Pancreas (tissue), 10 donors: ENCODE measurements around the gene FILIP1L. TPM values are rescaled to one million over a fixed set of nuclear protein-coding genes. Genes with fewer than 3 reads are reported as not detected.

Experiments
- ATAC-seq, 4 donors: fragments of 200-7000 bp; cut with Tn5 transposase; one replicate each; pipeline versions ENCODE4 v1.8.0 to v1.9.1; 2020; ENCODE audit warnings: mild to moderate bottlenecking in 4 of 4, moderate library complexity in 4 of 4
- DNase-seq, 6 donors: peaks; one replicate each; pipeline ENCODE4 v3.0.0-alpha.2; 2020
- FAIRE-seq: peaks from 2 replicates; lab custom pipeline; 2012; peaks lifted over from hg19 to GRCh38; lab: Jason Lieb, UNC
- H3K27ac ChIP-seq, 4 donors: fragments of 200-600 bp; sonication (generic); 1 replicate in 3 of 4; 2 replicates in 1 of 4; pipeline versions ENCODE4 v1.5.0 to v1.8.0; 2020
- H3K27me3 ChIP-seq, 4 donors: fragments of 200-600 bp; one replicate each; pipeline ENCODE4 v1.8.0; 2021
- H3K36me3 ChIP-seq, 3 donors: fragments of 200-600 bp; sonication (generic) in 1 of 3; one replicate each; pipeline versions ENCODE4 v1.5.0 to v1.8.0; 2020 to 2021
- H3K4me1 ChIP-seq, 3 donors: fragments of 200-600 bp; one replicate each; pipeline ENCODE4 v1.8.0; 2021
- H3K4me3 ChIP-seq, 4 donors: fragments of 200-600 bp; sonication (generic) in 2 of 4; one replicate each; pipeline versions ENCODE4 v1.5.0 to v1.8.0; 2020 to 2021
- H3K9me3 ChIP-seq, 4 donors: fragments of 200-600 bp; one replicate each; pipeline ENCODE4 v1.8.0; 2021
- WGBS, 2 donors: extraction: QIAGEN DNeasy Blood & Tissue Kit; methylation state at CpG; one replicate each; pipeline ENCODE4 v1.1.7; 2013; 5-methylcytosine and 5-hydroxymethylcytosine counted together
- intact Hi-C, 3 donors: fragments of 100-400 bp; cut with DNase I; formaldehyde crosslinking; loops; one replicate each; pipeline versions ENCODE4 v1.11.1 to v1.14.2; 2022
- polyA plus RNA-seq, 2 donors: library from polyadenylated mRNA; stranded (reverse); fragments of 200-250 nt; gene quantifications; one replicate each; pipeline ENCODE4 v1.2.3, GENCODE V29; 2013
- total RNA-seq, 6 donors: library from RNA; stranded (reverse); fragmentation: NEBNext Ultra II Directional in 4 of 6; extraction: Animal tissue kit (Norgen Biotek cat#: 25700) in 4 of 6; gene quantifications; one replicate each; pipeline versions ENCODE4 v1.2.1 to v1.2.4, GENCODE V29; 2021 to 2023
- TF ChIP-seq, protein P1 (sequence below), 4 donors: fragments of 200-600 bp; sonication (generic) in 3 of 4; IDR thresholded peaks; one replicate each; pipeline versions ENCODE4 v1.5.0 to v1.8.0; 2021; ENCODE audit warnings: antibody characterized with exemption in 4 of 4
- donor health status: healthy with polysubstance abuse.
- donor health status: DM: no; HTN: no; CAD: no; lungs with moderate emphysema.
- donor health status: DM: no; HTN: no; CAD: no.
- donor health status: control.
- donor health status: control.
- donor health status: Bipolar disorder and iron deficiency.
- donor health status: DM: yes; HTN: yes; CAD: no.
- donor health status: DM: no; HTN: no; CAD: no.
- donor health status: DM: no; HTN: no; CAD: no.
- donor health status: DM: yes; HTN: yes; CAD: no.

Gene FILIP1L
- total and polyA plus RNA-seq, 8 donors: 12.5 to 37.7 (median 15.8) TPM

DNA sequence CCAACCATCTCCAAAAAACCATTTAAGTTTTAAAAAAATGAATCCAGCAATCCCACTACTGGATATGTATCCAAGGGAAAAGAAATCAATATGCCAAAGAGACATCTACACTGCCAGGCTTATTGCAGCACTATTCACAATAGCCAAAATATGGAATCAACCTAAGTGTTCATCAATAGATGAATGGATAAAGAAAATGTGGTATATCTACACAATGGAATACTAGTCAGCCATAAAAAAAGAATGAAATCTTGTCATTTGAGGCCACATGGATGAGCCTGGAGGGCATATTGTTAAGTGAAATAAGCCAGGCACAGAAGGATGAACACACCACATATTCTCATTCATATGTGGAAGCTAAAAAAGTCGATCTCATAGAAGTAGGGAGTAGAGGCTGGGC lies 136.1 kb downstream of the FILIP1L start:
- H3K27me3 ChIP-seq: no peaks in the 10 kb centered on the region
- no peak for ATAC-seq
- no peak for FAIRE-seq

DNA sequence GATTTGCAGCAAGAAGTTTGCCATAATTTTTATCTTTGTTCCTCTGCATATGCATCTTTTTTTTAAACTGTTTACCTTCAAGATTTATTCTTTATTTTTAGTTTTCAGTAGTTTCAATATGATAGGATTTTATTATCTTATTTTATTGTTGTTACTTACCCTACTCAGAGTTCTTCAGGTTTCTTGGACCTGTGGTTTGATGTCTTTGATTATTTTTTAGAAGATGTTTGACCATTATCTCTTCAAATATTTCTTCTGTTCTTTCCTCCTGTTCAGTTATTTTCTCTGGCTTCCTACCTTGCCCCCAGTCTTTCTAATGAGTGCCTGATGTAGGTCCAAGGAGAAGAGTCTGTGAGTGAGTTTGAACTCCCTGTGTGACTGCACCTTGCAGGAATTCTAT lies 137.7 kb downstream of the FILIP1L start:
- H3K27ac ChIP-seq: no peak overlapping the region
- FAIRE-seq (no peak), DNase-seq (no peak), ATAC-seq (no peak)
- intact Hi-C loops: no loop called here
- TF ChIP-seq, protein P1, sequence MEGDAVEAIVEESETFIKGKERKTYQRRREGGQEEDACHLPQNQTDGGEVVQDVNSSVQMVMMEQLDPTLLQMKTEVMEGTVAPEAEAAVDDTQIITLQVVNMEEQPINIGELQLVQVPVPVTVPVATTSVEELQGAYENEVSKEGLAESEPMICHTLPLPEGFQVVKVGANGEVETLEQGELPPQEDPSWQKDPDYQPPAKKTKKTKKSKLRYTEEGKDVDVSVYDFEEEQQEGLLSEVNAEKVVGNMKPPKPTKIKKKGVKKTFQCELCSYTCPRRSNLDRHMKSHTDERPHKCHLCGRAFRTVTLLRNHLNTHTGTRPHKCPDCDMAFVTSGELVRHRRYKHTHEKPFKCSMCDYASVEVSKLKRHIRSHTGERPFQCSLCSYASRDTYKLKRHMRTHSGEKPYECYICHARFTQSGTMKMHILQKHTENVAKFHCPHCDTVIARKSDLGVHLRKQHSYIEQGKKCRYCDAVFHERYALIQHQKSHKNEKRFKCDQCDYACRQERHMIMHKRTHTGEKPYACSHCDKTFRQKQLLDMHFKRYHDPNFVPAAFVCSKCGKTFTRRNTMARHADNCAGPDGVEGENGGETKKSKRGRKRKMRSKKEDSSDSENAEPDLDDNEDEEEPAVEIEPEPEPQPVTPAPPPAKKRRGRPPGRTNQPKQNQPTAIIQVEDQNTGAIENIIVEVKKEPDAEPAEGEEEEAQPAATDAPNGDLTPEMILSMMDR (IDR thresholded peaks at IDR 0.05): no peak
- H3K27me3 ChIP-seq: no peaks in the 10 kb centered on the region
- H3K4me1 ChIP-seq: no peaks in the 10 kb centered on the region
- no peaks in the 10 kb centered on the region for H3K36me3 ChIP-seq
- no peaks in the 10 kb centered on the region for H3K9me3 ChIP-seq
- no peak overlapping the region for H3K4me3 ChIP-seq

More for the DNA sequence above, 136.1 kb downstream of the FILIP1L start:
- intact Hi-C loops: no loop called here
- no peak for DNase-seq
- Histone ChIP-seq H3K4me3 (no peak overlapping the region), H3K27ac (no peak overlapping the region), H3K9me3 (no peaks in the 10 kb centered on the region), H3K4me1 (no peaks in the 10 kb centered on the region), H3K36me3 (no peaks in the 10 kb centered on the region)
- 100% methylated on average over 1 of the region's 1 CpG for WGBS, 2 donors
- TF ChIP-seq, protein P1 (IDR thresholded peaks at IDR 0.05): no peak

DNA sequence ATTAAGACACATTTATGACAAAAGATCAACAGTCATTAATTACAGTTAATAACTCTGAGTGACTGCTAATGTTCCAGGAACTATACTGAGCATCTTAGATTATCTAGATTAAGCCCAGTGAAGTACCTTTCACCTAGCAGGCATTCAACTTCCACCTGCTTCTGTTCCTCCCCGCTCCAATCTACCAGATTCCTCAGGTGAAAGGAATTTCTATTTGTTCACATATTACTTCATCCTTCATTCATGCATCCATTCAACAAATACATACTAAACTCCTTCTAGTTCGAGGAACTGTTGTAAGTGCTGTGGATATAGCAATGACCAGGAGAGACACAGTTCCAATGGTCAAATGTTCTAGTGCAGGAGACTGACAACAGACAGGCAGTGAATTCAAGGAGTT lies 139.3 kb downstream of the FILIP1L start:
- no peaks in the 10 kb centered on the region for H3K4me1 ChIP-seq
- FAIRE-seq (no peak), DNase-seq (no peak), ATAC-seq (peak in 1 of 4 donors; percentile 54)
- intact Hi-C loops: no loop called here
- H3K27me3 ChIP-seq: no peaks in the 10 kb centered on the region
- no peak overlapping the region for H3K27ac ChIP-seq
- H3K9me3 ChIP-seq: no peaks in the 10 kb centered on the region
- H3K4me3 ChIP-seq: no peak overlapping the region
- TF ChIP-seq, protein P1 (IDR thresholded peaks at IDR 0.05): no peak
- WGBS, 2 donors: 79 to 83% methylated on average over 2 of the region's 2 CpGs
- no peaks in the 10 kb centered on the region for H3K36me3 ChIP-seq

DNA sequence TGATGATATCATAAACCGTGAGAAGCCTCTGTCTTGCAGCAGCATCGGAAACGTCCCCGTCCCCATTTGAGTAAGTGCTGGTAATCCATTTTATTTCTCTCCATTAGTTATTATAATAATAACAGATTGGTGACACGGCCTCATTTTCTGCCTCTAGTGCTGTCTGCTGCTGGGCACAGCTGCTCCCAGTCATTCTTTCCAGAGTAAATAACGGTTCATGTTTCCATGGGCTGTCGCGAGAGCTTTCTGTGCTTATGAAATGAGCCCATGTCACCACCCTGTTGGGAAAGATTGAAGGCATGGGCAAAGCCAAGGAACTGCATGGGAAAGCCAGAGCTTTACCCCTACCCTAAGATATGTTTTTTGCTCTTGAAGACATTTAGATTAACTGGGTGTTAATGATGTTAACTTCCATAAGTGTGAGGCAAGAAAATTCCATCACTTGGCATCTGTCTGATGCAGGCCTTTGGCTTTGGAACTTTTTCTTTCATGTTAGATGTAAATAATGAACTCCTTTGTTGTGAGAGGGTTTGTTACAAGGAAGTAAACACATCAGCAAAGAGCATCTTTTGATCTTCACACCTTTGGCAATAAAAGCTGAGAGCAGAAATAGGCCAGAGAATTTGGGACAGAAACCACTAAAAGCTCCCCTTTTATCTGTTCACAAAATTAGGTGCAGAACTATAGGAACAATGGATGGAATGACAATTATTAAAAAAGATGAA lies 141.8 kb downstream of the FILIP1L start:
- no peaks in the 10 kb centered on the region for H3K9me3 ChIP-seq
- no peak overlapping the region for H3K27ac ChIP-seq
- intact Hi-C loops: no loop called here
- TF ChIP-seq, protein P1 (IDR thresholded peaks at IDR 0.05): no peak
- no peaks in the 10 kb centered on the region for H3K4me1 ChIP-seq
- H3K36me3 ChIP-seq: no peaks in the 10 kb centered on the region
- no peak overlapping the region for H3K4me3 ChIP-seq
- ATAC-seq: peak in 1 of 4 donors; percentile 25
- no peak for DNase-seq
- no peaks in the 10 kb centered on the region for H3K27me3 ChIP-seq
- WGBS, 2 donors: 84 to 90% methylated on average over 8 of the region's 8 CpGs
- FAIRE-seq: no peak

DNA sequence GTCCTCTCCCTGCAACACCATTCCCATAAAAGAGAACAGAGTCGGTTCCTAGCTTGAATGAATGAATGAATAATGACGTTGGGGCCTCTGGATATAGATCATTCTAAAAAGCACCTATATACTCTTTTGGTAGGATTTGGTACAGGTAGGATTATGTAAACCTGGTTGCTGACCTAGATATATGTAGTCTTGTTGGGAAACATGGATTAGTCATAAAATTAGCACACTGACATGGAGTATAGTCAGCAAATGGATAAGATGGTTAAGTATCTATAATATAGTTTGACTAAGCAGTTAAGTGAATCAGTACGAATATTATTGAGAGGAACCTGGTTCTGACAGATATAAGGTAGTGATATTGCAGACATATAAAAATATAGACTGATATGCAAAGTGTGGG lies 142.5 kb downstream of the FILIP1L start:
- Histone ChIP-seq H3K36me3 (no peaks in the 10 kb centered on the region), H3K27ac (no peak overlapping the region), H3K4me1 (no peaks in the 10 kb centered on the region), H3K4me3 (no peak overlapping the region), H3K27me3 (no peaks in the 10 kb centered on the region), H3K9me3 (no peaks in the 10 kb centered on the region)
- FAIRE-seq: no peak
- TF ChIP-seq, protein P1 (IDR thresholded peaks at IDR 0.05): no peak
- DNase-seq: no peak
- no peak for ATAC-seq
- intact Hi-C loops: no loop called here
- 88 to 95% methylated on average over 3 of the region's 3 CpGs for WGBS, 2 donors
